PFSK-1 (cell line): Measurements from ENCODE around the gene MED27.

Source experiments
- POLR2AphosphoS5 ChIP-seq: IDR thresholded peaks from 2 replicates; pipeline ENCODE4 v1.6.1; 2012; ENCODE audit warnings: low read depth, mild to moderate bottlenecking, control low read depth, low read length, moderate library complexity
- REST ChIP-seq, 2 experiments: IDR thresholded peaks; 2 replicates each; pipeline versions ENCODE4 v1.6.1 to v1.8.0; 2011 to 2012; ENCODE audit warnings: low read depth in 2 of 2, low read length in 2 of 2, control low read depth in 1 of 2, inconsistent platforms in 1 of 2, mild to moderate bottlenecking in 1 of 2, moderate library complexity in 1 of 2; ENCODE audit not compliant: insufficient read depth in 1 of 2

- no peak for TF ChIP-seq POLR2AphosphoS5
- no peak for TF ChIP-seq REST (IDR thresholded peaks at IDR 0.05; ENCODE audit: insufficient read depth in 1 of 2, low read depth in 2 of 2, low read length in 2 of 2)
Measured at GRCh38 chr9:131960851-131961495, 118.7 kb downstream of the MED27 start.
